ENCODE results near the gene COQ9.

The COQ9 gene

DNA sequence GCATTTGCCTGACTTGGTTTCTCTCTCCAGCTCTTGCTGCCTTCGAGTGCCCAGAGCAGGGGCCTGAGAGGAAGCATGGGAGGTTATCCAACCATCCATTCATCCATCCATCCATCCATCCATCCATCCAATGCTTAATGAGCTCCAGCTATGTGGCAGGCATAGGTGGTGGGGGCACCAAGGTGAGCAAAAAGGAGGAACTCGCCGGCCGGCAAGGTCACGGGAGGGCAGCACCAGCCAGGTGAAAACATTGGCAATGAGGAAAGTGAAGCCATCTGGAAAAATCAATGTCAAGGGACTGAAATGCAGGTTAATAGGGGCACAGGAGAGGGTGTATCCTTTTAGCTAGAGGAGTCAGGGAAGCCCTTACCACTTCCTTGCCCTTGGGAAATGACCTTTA lies 57.2 kb downstream of the COQ9 start:
- TF ChIP-seq, protein P1, sequence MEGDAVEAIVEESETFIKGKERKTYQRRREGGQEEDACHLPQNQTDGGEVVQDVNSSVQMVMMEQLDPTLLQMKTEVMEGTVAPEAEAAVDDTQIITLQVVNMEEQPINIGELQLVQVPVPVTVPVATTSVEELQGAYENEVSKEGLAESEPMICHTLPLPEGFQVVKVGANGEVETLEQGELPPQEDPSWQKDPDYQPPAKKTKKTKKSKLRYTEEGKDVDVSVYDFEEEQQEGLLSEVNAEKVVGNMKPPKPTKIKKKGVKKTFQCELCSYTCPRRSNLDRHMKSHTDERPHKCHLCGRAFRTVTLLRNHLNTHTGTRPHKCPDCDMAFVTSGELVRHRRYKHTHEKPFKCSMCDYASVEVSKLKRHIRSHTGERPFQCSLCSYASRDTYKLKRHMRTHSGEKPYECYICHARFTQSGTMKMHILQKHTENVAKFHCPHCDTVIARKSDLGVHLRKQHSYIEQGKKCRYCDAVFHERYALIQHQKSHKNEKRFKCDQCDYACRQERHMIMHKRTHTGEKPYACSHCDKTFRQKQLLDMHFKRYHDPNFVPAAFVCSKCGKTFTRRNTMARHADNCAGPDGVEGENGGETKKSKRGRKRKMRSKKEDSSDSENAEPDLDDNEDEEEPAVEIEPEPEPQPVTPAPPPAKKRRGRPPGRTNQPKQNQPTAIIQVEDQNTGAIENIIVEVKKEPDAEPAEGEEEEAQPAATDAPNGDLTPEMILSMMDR (conservative IDR thresholded peaks at IDR 0.05; ENCODE audit: low read depth), result no peak
- CTCF ChIA-PET, result no interaction called here
- H3K27ac ChIP-seq, result no peak overlapping the region
- no peak for DNase-seq (ENCODE audit: low spot score)
- POLR2A ChIA-PET (ENCODE audit: low non-redundant PET), result no interaction called here

DNA sequence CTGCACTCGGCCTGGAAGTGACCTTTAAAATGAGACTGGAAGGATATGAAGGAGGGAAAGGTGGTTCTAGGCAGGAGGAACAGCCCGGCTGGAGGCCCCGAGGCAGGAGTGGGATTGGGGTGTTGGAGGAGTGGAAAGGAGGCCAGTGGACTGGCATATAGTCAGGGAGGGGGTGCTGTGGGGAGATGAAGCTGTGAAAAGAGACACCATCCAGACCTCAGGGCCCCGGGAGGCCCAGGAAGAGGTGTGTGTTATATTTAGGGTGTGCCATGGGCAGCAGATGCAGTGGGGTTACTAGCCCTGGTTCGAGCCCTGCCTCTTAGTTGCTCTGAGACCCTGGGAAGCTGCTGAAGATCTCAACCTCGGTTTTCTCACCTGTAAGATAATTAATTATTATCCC lies 57.9 kb downstream of the COQ9 start:
- ChIA-PET POLR2A (ENCODE audit: low non-redundant PET) (no interaction called here), CTCF (interaction anchor here (1.2 kb wide), 1 partner anchor 15 kb away, joined by 5 read pairs; no protein-coding TSS in a partner anchor)
- DNase-seq (ENCODE audit: low spot score), result no peak
- TF ChIP-seq, protein P1 (conservative IDR thresholded peaks at IDR 0.05; ENCODE audit: low read depth), result no peak
- H3K27ac ChIP-seq, result no peak overlapping the region

DNA sequence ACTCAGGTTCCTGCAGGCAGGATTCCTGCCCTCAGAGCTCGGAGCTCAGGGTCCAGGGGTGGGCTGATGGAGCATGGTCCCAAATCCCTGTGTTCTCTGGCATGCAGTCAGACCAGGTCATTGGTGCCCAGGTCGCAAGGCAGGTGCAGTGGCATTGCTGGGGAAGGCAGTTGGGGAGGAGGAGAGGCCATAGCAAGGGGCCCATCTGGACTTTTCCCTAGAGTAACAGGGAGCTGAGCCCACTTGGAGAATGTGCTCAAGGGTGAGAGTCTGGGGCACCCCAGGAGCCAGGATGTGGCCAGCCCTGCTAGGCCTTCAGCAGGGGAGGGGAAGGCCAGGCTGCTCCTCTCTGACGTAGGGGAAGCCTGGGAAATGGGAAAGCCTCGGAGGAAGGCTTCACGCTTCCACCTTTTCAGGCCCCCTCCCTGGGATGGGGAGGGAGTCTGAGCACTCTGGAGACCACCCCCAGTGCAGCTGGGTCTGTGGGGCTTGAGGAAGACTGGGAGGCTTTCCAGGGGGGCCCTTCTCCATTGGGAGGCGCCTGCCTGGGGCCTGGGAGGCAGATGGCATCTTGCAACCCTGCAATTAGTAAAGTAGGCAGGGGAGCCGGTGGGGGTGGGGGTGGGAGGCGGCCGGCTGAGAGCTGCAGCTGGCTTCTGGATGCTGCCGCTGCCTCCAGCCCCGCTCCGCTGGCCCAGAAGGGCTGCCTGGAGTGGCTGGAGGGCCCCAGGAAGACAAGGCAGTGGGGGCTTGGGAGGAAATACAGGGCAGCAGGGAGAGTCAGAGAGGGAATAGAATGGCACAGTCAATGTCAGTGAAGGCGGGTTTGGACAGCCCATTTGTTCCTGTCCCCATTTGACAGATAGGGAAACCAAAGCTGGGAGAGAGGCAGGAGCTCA lies 60.1 kb downstream of the COQ9 start:
- ChIA-PET CTCF (interaction anchor here (0.7 kb wide), 1 partner anchor 85 kb away, joined by 3 read pairs; no protein-coding TSS in a partner anchor), POLR2A (ENCODE audit: low non-redundant PET) (no interaction called here)
- DNase-seq (ENCODE audit: low spot score), result no peak
- H3K27ac ChIP-seq, result no peak overlapping the region
- TF ChIP-seq, protein P1 (conservative IDR thresholded peaks at IDR 0.05; ENCODE audit: low read depth), result no peak

DNA sequence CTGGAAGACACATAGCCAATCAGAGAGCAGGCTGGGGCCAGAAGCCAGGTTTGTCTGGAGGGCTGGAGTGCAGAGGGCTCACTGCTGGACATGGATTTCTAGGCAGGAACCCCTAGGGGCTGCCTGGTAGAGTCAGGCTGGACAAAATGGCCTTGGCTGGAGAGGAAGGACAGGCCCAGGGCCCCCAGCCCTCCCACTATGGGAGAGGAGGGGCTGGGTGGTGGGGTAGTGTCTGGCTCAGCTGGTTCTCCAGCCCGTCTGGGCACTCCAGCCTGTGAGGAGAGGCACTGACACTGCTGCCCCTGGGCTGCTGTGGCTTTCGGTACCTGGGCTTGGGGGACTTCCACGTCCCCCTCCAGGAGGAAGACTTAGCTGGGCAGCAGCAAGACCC lies 60.8 kb downstream of the COQ9 start:
- TF ChIP-seq, protein P1 (conservative IDR thresholded peaks at IDR 0.05; ENCODE audit: low read depth), result no peak
- ChIA-PET CTCF (interaction anchor here (0.7 kb wide), 1 partner anchor 86 kb away, joined by 3 read pairs; no protein-coding TSS in a partner anchor), POLR2A (ENCODE audit: low non-redundant PET) (no interaction called here)
- H3K27ac ChIP-seq, result no peak overlapping the region
- DNase-seq (ENCODE audit: low spot score), result no peak

DNA sequence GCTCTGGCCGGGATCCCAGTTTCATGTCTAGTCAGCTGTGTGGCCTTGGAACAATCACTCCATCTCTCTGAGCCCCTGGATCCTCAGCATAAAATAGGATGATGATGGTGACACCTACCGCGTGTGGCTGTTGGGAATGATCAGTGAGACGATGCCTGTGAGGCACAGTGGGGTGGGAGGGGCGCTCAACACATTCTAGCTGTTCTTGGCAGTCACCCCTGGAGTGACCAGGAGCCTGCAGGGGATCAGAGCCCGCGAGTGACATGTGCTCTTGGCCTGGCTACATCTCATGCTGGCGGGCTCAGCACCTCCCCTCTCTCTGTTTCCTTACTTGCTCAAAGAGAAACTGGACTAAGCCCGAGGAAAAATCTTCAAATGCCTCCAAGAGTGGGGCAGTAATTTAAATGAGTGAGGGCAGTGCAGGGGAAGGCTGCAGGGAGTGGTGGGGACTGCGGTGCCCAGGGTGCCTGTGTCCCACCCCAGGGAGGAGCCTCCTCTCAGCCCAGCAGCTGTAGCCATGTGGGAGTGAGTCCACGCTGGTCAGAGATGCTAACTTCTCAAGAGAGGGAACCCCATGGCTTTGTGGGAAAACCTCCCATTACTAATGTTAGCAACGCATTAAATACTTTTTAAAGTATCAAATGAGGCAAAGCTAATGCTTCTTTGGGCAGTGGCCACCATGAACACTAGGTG lies 62.1 kb downstream of the COQ9 start:
- CTCF ChIA-PET, result no interaction called here
- TF ChIP-seq, protein P1 (conservative IDR thresholded peaks at IDR 0.05; ENCODE audit: low read depth), result no peak
- no peak for DNase-seq (ENCODE audit: low spot score)
- POLR2A ChIA-PET (ENCODE audit: low non-redundant PET), result no interaction called here
- H3K27ac ChIP-seq, result no peak overlapping the region

DNA sequence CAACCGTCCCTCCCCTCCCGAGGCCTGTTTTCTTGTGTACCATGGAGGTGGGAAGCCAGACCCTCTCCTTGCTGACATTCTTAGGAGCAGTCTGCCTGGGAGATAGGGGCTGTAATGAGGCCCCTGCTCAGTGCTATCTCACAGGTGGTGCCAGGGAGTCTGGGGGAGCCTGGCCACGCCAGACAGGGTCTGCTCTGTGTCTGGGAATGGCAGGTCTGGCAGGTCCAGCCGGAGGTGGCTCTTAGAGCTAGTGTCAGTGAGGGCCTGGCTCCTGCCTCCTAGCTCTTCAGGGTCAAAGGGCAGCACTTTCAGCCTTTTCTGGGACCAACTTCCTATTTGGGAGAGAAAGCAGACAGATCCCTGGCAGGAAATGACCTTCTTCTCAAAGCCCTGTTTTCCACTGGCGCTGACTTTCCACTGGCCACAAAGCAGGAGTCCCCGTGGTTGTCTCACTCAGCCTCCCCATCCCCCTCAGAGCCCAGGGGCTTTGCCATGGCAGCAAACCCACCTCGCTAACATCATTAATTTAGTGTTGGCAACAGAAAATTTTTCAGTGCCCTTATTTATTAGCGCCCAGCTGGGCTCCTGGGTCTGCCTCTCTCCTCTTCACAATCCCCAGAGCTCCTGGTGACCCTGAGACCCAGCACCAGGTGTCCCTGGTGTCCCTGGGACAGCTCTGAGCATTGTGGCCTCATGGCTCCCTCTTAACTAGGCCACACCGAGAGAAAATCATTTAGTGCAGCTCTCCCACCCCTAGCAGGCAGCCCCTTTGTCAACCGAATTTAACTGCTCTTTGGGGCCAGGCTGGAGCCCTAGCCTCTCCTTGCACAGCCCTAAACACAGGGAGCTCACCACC lies 63.0 kb downstream of the COQ9 start:
- POLR2A ChIA-PET (ENCODE audit: low non-redundant PET), result no interaction called here
- CTCF ChIA-PET, result no interaction called here
- TF ChIP-seq, protein P1 (conservative IDR thresholded peaks at IDR 0.05; ENCODE audit: low read depth), result no peak
- no peak overlapping the region for H3K27ac ChIP-seq
- DNase-seq (ENCODE audit: low spot score), result no peak

Data from RWPE1 (cell line).